H1 (cell line): ENCODE measurements around the gene FMNL1. TPM values are rescaled to one million over a fixed set of nuclear protein-coding genes. Genes with fewer than 3 reads are reported as not detected.

Experiments
- CTCF ChIA-PET: fragments of 300-600 bp; sonication (Branson Sonifier 250); formaldehyde crosslinking; loops from one replicate; lab custom pipeline; 2021; ENCODE audit not compliant: partially characterized antibody; lab: Charles Lee
- POLR2A ChIA-PET: fragments of 300-600 bp; sonication (Branson Sonifier 250); formaldehyde crosslinking; loops from one replicate; lab custom pipeline; 2021; ENCODE audit warnings: inconsistent platforms; ENCODE audit not compliant: partially characterized antibody; lab: Charles Lee
- DNase-seq, 2 experiments: peaks; one replicate each; pipeline versions ENCODE4 v3.0.0 to v3.0.0-alpha.2; 2010 to 2022; ENCODE audit warnings: low spot score in 2 of 2, low read depth in 1 of 2, mixed read lengths in 1 of 2
- FAIRE-seq: peaks from 2 replicates; lab custom pipeline; 2011; peaks lifted over from hg19 to GRCh38; lab: Jason Lieb, UNC
- H2AFZ ChIP-seq: 2 replicates; pipeline ENCODE4 v1.8.1; 2012; ENCODE audit warnings: low read length, inconsistent platforms
- H2AK5ac ChIP-seq: 2 replicates; pipeline ENCODE4 v1.6.1; 2013; ENCODE audit warnings: low read depth, low read length
- H2BK120ac ChIP-seq: replicated peaks from 2 replicates; pipeline ENCODE3; 2013; ENCODE audit warnings: low read depth, low read length, inconsistent platforms
- H2BK12ac ChIP-seq: 2 replicates; pipeline ENCODE4 v1.6.1; 2013; ENCODE audit warnings: low read depth, low read length
- H2BK15ac ChIP-seq: 2 replicates; pipeline ENCODE4 v1.6.1; 2013; ENCODE audit warnings: low read length
- H2BK20ac ChIP-seq: 2 replicates; pipeline ENCODE4 v1.6.1; 2013; ENCODE audit warnings: low read length
- H2BK5ac ChIP-seq: 2 replicates; pipeline ENCODE4 v1.6.1; 2013; ENCODE audit warnings: low read depth, low read length
- H3K14ac ChIP-seq: 2 replicates; pipeline ENCODE4 v1.6.1; 2013; ENCODE audit warnings: inconsistent platforms; ENCODE audit not compliant: insufficient read length
- H3K18ac ChIP-seq: 2 replicates; pipeline ENCODE4 v1.6.1; 2013; ENCODE audit warnings: low read length; ENCODE audit errors: extremely low read depth
- H3K23ac ChIP-seq: 2 replicates; pipeline ENCODE4 v1.6.1; 2013; ENCODE audit warnings: inconsistent platforms; ENCODE audit not compliant: insufficient read length
- H3K23me2 ChIP-seq: 2 replicates; pipeline ENCODE4 v1.6.1; 2013; ENCODE audit warnings: low read depth, low read length
- H3K27ac ChIP-seq: 2 replicates; pipeline ENCODE4 v1.6.1; 2011; ENCODE audit warnings: low read depth, low read length, inconsistent platforms
- H3K27me3 ChIP-seq, 4 experiments: replicated peaks in 1 of 4; 1 replicate in 1 of 4; 2 replicates in 3 of 4; pipeline versions ENCODE4 v1.6.1 to v1.8.1; 2011 to 2013; ENCODE audit warnings: low read length in 3 of 4, mild to moderate bottlenecking in 3 of 4, inconsistent platforms in 2 of 4, mixed read lengths in 2 of 4, moderate library complexity in 1 of 4; ENCODE audit not compliant: control insufficient read depth in 3 of 4, insufficient read depth in 3 of 4; ENCODE audit errors: extremely low read depth in 1 of 4
- H3K36me3 ChIP-seq, 4 experiments: 2 replicates each; pipeline versions ENCODE4 v1.6.1 to v1.8.1; 2011 to 2013; ENCODE audit warnings: mild to moderate bottlenecking in 4 of 4, low read length in 3 of 4, moderate library complexity in 2 of 4, control low read depth in 1 of 4, inconsistent platforms in 1 of 4; ENCODE audit not compliant: insufficient read depth in 4 of 4, control insufficient read depth in 2 of 4
- H3K4ac ChIP-seq: replicated peaks from 2 replicates; pipeline ENCODE3; 2013; ENCODE audit warnings: low read length, low read depth, mixed read lengths, inconsistent platforms; ENCODE audit not compliant: insufficient read length
- H3K4me1 ChIP-seq, 4 experiments: replicated peaks in 1 of 4; 1 replicate in 1 of 4; 2 replicates in 3 of 4; pipeline versions ENCODE4 v1.6.1 to v1.8.1; 2011 to 2013; ENCODE audit warnings: low read length in 3 of 4, inconsistent platforms in 2 of 4, mixed read lengths in 1 of 4; ENCODE audit not compliant: insufficient read depth in 4 of 4, control insufficient read depth in 3 of 4
- H3K4me2 ChIP-seq, 2 experiments: 2 replicates each; pipeline versions ENCODE4 v1.6.1 to v1.8.1; 2011 to 2013; ENCODE audit warnings: low read depth in 2 of 2, low read length in 2 of 2, control low read depth in 1 of 2, inconsistent platforms in 1 of 2, mild to moderate bottlenecking in 1 of 2; ENCODE audit not compliant: insufficient read depth in 1 of 2
- H3K4me3 ChIP-seq, 4 experiments: fragments of 200-600, 300-600 bp in 1 of 4; sonication (generic), shearing (Covaris generic), sonication (Bioruptor Twin) in 1 of 4; 2 replicates each; pipeline versions ENCODE4 v1.5.1 to v1.8.1; 2011 to 2016; ENCODE audit warnings: low read length in 4 of 4, low read depth in 3 of 4, control low read depth in 2 of 4, inconsistent platforms in 2 of 4, mild to moderate bottlenecking in 2 of 4, mixed read lengths in 1 of 4, moderate library complexity in 1 of 4; ENCODE audit not compliant: insufficient read depth in 2 of 4; ENCODE audit errors: extremely low read depth in 1 of 4
- H3K56ac ChIP-seq: replicated peaks from 2 replicates; pipeline ENCODE3; 2013; ENCODE audit warnings: low read depth, mild to moderate bottlenecking, mixed read lengths, low read length, inconsistent platforms; ENCODE audit not compliant: insufficient read length
- H3K79me1 ChIP-seq: 2 replicates; pipeline ENCODE4 v1.6.1; 2013; ENCODE audit warnings: low read depth, low read length, control low read depth
- H3K79me2 ChIP-seq, 2 experiments: 2 replicates each; pipeline versions ENCODE4 v1.6.1 to v1.8.1; 2012 to 2013; ENCODE audit warnings: low read length in 2 of 2, mild to moderate bottlenecking in 2 of 2, inconsistent platforms in 1 of 2; ENCODE audit not compliant: insufficient read depth in 2 of 2, control insufficient read depth in 1 of 2
- H3K9ac ChIP-seq, 4 experiments: replicated peaks in 1 of 4; 1 replicate in 1 of 4; 2 replicates in 3 of 4; pipeline versions ENCODE4 v1.6.1 to v1.8.1; 2011 to 2013; ENCODE audit warnings: low read depth in 3 of 4, low read length in 3 of 4, control low read depth in 2 of 4, mild to moderate bottlenecking in 2 of 4, moderate library complexity in 2 of 4, inconsistent platforms in 1 of 4; ENCODE audit errors: extremely low read depth in 1 of 4
- H3K9me3 ChIP-seq, 2 experiments: 2 replicates each; pipeline versions ENCODE4 v1.6.1 to v1.8.1; 2012 to 2013; ENCODE audit warnings: mild to moderate bottlenecking in 2 of 2, moderate library complexity in 2 of 2, control low read depth in 1 of 2, inconsistent platforms in 1 of 2, low read depth in 1 of 2, low read length in 1 of 2, mixed read lengths in 1 of 2; ENCODE audit not compliant: insufficient read depth in 2 of 2
- H4K20me1 ChIP-seq, 2 experiments: replicated peaks in 1 of 2; 2 replicates each; pipeline versions ENCODE3 to v1.8.1; 2011 to 2013; ENCODE audit warnings: inconsistent platforms in 2 of 2, low read length in 2 of 2, mild to moderate bottlenecking in 1 of 2; ENCODE audit not compliant: insufficient read depth in 2 of 2, control insufficient read depth in 1 of 2
- H4K5ac ChIP-seq: 2 replicates; pipeline ENCODE4 v1.6.1; 2013; ENCODE audit warnings: low read length, low read depth, mixed read lengths, inconsistent platforms; ENCODE audit not compliant: insufficient read length
- H4K8ac ChIP-seq: 2 replicates; pipeline ENCODE4 v1.8.0; 2013; ENCODE audit warnings: mild to moderate bottlenecking, moderate library complexity, low read length, inconsistent platforms; ENCODE audit not compliant: insufficient read depth; ENCODE audit errors: extremely low read depth
- H4K91ac ChIP-seq: replicated peaks from 2 replicates; pipeline ENCODE3; 2013; ENCODE audit warnings: low read length, mixed read lengths, inconsistent platforms; ENCODE audit not compliant: insufficient read length
- BRCA1 ChIP-seq: IDR thresholded peaks from 2 replicates; pipeline ENCODE4 v1.6.1; 2012; ENCODE audit warnings: low read depth, low read length, improper control_type of control experiment
- CHD1 ChIP-seq: IDR thresholded peaks from 2 replicates; pipeline ENCODE4 v1.6.1; 2012; ENCODE audit warnings: low read depth, low read length, improper control_type of control experiment
- HDAC6 ChIP-seq: IDR thresholded peaks from one replicate; pipeline ENCODE4 v1.7.1; 2012; ENCODE audit warnings: low read depth, mild to moderate bottlenecking, inconsistent platforms, low read length, moderate library complexity
- JUN ChIP-seq: IDR thresholded peaks from 2 replicates; pipeline ENCODE4 v1.6.1; 2011; ENCODE audit warnings: low read depth, mild to moderate bottlenecking, improper control_type of control experiment, low read length
- KDM4A ChIP-seq: IDR thresholded peaks from one replicate; pipeline ENCODE4 v1.7.1; 2012; ENCODE audit warnings: low read depth, mild to moderate bottlenecking, moderate library complexity, low read length, inconsistent platforms; ENCODE audit not compliant: severe bottlenecking
- RNF2 ChIP-seq: fragments of 200-900, 300-1000 bp; sonication (generic); IDR thresholded peaks from 2 replicates; pipeline ENCODE4 v1.7.1; 2016; ENCODE audit warnings: borderline replicate concordance, low read depth, mild to moderate bottlenecking, antibody characterized with exemption, low read length; ENCODE audit not compliant: poor library complexity, severe bottlenecking; ENCODE audit errors: missing control alignments
- RXRA ChIP-seq: IDR thresholded peaks from 2 replicates; pipeline ENCODE4 v1.6.1; 2011; ENCODE audit warnings: low read depth, mild to moderate bottlenecking, low read length, moderate library complexity; ENCODE audit not compliant: insufficient read depth
- SP2 ChIP-seq: IDR thresholded peaks from 2 replicates; pipeline ENCODE4 v1.6.1; 2012; ENCODE audit warnings: mild to moderate bottlenecking, low read length, inconsistent platforms
- SP4 ChIP-seq: IDR thresholded peaks from 2 replicates; pipeline ENCODE4 v1.6.1; 2012; ENCODE audit warnings: low read length, inconsistent platforms
- TAF1 ChIP-seq: IDR thresholded peaks from 2 replicates; pipeline ENCODE4 v1.6.1; 2011; ENCODE audit warnings: mild to moderate bottlenecking, low read depth, low read length
- TAF7 ChIP-seq: optimal IDR thresholded peaks from 2 replicates; pipeline ENCODE3; 2011; ENCODE audit warnings: low read depth, mild to moderate bottlenecking, inconsistent platforms, low read length, moderate library complexity, borderline replicate concordance
- TBP ChIP-seq: IDR thresholded peaks from 2 replicates; pipeline ENCODE4 v1.6.1; 2011; ENCODE audit warnings: low read depth, low read length, improper control_type of control experiment
- WGBS, 2 experiments: shearing (Covaris generic) in 1 of 2; methylation state at CpG; one replicate each; pipeline versions ENCODE4 v1.1.6 to v1.1.7; 2013 to 2015; ENCODE audit warnings: low lambda C conversion rate in 2 of 2, mixed read lengths in 2 of 2, inconsistent platforms in 1 of 2, low coverage in 1 of 2, missing lambda C conversion rate in 1 of 2; ENCODE audit not compliant: insufficient replicate concordance in 2 of 2, insufficient coverage in 1 of 2, insufficient read length in 1 of 2; ENCODE audit errors: extremely low coverage in 1 of 2, missing lambda C conversion rate in 1 of 2; 5-methylcytosine and 5-hydroxymethylcytosine counted together
- polyA plus RNA-seq, 7 experiments: library from polyadenylated mRNA; depleted of rRNA in 3 of 7; stranded (reverse) in 5 of 7; unstranded in 2 of 7; fragments of >200 nt in 5 of 7; fragments of 200-250 nt in 2 of 7; gene quantifications; 1 replicate in 5 of 7; 2 replicates in 1 of 7; 4 replicates in 1 of 7; pipeline versions ENCODE4 v1.2.1 to v1.2.3, GENCODE V29; 2011 to 2013; ENCODE audit warnings: missing spikeins in 2 of 7, mixed read lengths in 2 of 7
- total RNA-seq: library from RNA; stranded (reverse); fragmentation: NEBNext Ultra II Directional; extraction: Animal tissue kit (Norgen Biotek cat#: 25700); gene quantifications from 2 replicates; pipeline ENCODE4 v1.2.1, GENCODE V29; 2021

The FMNL1 gene
- total and polyA plus RNA-seq, 2 of the 8 experiments (the other 6 are each of a cell fraction or from before 2014, with no cell fraction given), result 2.5 to 8.6 TPM

GRCh38 chr17:45296003-45296832 lies 74.5 kb downstream of the FMNL1 start:
- Histone ChIP-seq H2AFZ (no peak overlapping the region), H3K56ac (no peak overlapping the region), H3K4ac (no peak overlapping the region), H4K8ac (no peak overlapping the region), H3K23ac (no peak overlapping the region), H2BK20ac (no peak overlapping the region), H3K9ac (no peak overlapping the region), H3K9me3 (no peaks in the 10 kb centered on the region), H2BK15ac (no peak overlapping the region), H3K4me1 (peaks cover 0 to 5% (median 0%) of the 10 kb centered on the region in 4 experiments; a peak in 1 of 7 replicates), H4K91ac (no peak overlapping the region), H3K23me2 (no peaks in the 10 kb centered on the region), H2BK12ac (no peak overlapping the region), H2BK120ac (no peak overlapping the region), H3K4me3 (no peak overlapping the region), H3K18ac (no peak overlapping the region), H3K4me2 (no peak overlapping the region), H3K79me2 (peaks cover 0 to 4% of the 10 kb centered on the region in 2 experiments; a peak in 1 of 4 replicates), H3K14ac (no peak overlapping the region), H3K36me3 (no peaks in the 10 kb centered on the region), H3K27me3 (no peaks in the 10 kb centered on the region), H3K27ac (no peak overlapping the region), H4K20me1 (peaks cover 6 to 10% of the 10 kb centered on the region in 2 experiments), H3K79me1 (peaks cover 14% of the 10 kb centered on the region), H4K5ac (no peak overlapping the region), H2AK5ac (no peak overlapping the region), H2BK5ac (no peak overlapping the region)
- FAIRE-seq (no peak), DNase-seq (no peak)
- 91% methylated on average over 7 of the region's 7 CpGs; no CpG with 5 or more reads in 1 of the 2 experiments for WGBS, 2 experiments
- POLR2A ChIA-PET, result interaction anchor here (0.6 kb wide), 1 partner anchor 108 kb away, joined by 3 read pairs; no protein-coding TSS in a partner anchor
- CTCF ChIA-PET, result interaction anchor here (0.6 to 1.9 kb wide), 6 partner anchors 19 to 91 kb away, joined by 3 to 7 read pairs (median 3); no protein-coding TSS in a partner anchor
- TF ChIP-seq JUN (no peak), RXRA (no peak), HDAC6 (no peak), TBP (no peak), TAF1 (no peak), RNF2 (no peak), SP2 (no peak), CHD1 (no peak), TAF7 (no peak), KDM4A (no peak), SP4 (no peak), BRCA1 (no peak)
